PC-9 (cell line): ENCODE measurements around the gene NPSR1.
"Not testable (repeated sequence)": the region's sequence is repeated elsewhere in the genome, so short reads cannot be mapped to it uniquely, and the experiment has no call there.

Experiments used
- CTCF ChIP-seq: fragments of 200-600 bp; sonication (generic); conservative IDR thresholded peaks from 2 replicates; pipeline ENCODE4 v1.6.1; 2017; ENCODE audit warnings: mixed run types, antibody characterized with exemption, mild to moderate bottlenecking, moderate library complexity
- EZH2 ChIP-seq: fragments of 200-600 bp; sonication (generic); IDR thresholded peaks from 2 replicates; pipeline ENCODE4 v1.8.0; 2017; ENCODE audit warnings: antibody characterized with exemption, low read depth

DNA sequence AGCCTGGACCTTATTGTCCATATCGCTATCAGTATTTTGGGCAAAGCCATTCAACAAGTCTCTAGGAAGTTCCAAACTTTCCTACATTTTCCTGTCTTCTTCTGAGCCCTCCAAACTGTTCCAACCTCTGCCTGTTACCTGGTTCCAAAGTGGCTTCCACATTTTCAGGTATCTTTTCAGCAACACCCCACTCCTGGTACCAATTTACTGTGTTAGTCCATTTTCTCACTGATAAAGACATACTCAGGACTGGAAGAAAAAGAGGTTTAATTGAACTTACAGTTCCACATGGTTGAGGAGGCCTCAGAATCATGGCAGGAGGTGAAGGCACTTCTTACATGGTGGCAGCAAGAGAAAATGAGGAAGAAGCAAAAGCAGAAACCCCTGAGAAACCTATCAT, 225.8 kb downstream of the NPSR1 start:
- TF ChIP-seq CTCF, EZH2: not testable (repeated sequence)
